Esophagus muscularis mucosa (tissue), 2 donors: ENCODE results near the gene OAF.

Experiments
- POLR2A ChIP-seq: fragments of 450-650 bp; IDR thresholded peaks from one replicate; pipeline ENCODE4 v1.6.1; 2017; ENCODE audit warnings: antibody characterized with exemption, moderate library complexity, mild to moderate bottlenecking, low read depth
- POLR2AphosphoS5 ChIP-seq, 2 donors: sonication (generic); formaldehyde crosslinking; IDR thresholded peaks; one replicate each; pipeline ENCODE4 v1.6.1; 2017; ENCODE audit warnings: antibody characterized with exemption in 2 of 2

DNA sequence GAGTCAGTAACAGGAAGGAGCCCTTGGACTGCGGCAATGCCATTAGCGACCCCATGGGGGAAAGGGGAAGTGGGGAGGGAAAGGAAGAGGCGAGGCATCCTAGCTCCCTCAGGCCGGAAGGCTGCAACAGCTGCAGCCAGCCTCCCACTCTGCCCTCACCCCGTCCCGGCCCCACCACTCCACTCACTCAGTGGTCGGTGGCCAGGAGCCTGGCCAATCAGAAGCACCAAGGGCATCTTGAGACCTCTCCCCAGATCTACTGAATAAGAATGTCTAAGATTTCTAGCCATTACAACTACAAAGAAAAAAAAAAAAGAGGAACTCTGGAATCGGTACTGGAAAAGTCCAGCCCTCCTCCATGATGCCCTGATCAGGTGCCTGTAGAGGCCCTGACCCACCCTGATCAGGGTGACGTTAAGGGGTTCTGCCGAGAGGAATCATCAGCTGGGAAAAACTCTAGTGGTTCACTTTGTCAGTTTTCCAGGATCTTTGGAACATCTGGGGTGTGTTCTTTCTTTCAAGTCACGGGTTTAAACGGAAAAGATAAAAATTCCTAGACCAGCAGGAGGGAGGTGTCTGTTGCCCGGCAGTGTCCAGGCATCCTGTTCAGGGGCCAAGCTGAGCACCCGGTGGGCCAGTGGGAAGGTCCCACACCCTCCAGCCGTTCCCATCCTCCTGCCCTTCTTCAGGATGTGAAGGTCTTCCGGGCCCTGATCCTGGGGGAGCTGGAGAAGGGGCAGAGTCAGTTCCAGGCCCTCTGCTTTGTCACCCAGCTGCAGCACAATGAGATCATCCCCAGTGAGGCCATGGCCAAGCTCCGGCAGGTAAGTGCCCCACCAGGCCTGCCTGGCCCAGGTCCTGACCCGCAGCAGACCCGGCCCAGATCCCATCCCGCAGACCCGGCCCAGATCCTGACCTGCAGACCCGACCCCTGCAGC, 14.4 kb downstream of the OAF start:
- TF ChIP-seq POLR2AphosphoS5 (IDR thresholded peaks at IDR 0.05) = peak in 1 of 2 donors; percentile 19
- no peak for TF ChIP-seq POLR2A
